HCT116 (cell line): Measurements from ENCODE around the gene SYNPO. TPM values are rescaled to one million over a fixed set of nuclear protein-coding genes. Genes with fewer than 3 reads are reported as not detected.
A peak's percentile ranks its signal among the peaks of the same experiment; 100 is the strongest.

Experiments used
- ATAC-seq: fragments of 200-7000 bp; cut with Tn5 transposase; 2 replicates; pipeline ENCODE4 v1.9.1; 2020; ENCODE audit warnings: mild to moderate bottlenecking, moderate library complexity
- BruUV-seq: library from RNA; stranded (reverse); fragments of 400-500 nt; replicated peaks from 2 replicates; lab custom pipeline; 2021; lab: Mats Ljungman, UMichigan
- CTCF ChIA-PET: fragments of 300-600 bp; sonication (Branson Sonifier 250); formaldehyde crosslinking; loops from one replicate; lab custom pipeline; 2021; ENCODE audit warnings: antibody characterized with exemption; lab: Charles Lee
- POLR2A ChIA-PET: fragments of 300-600, 350-600 bp; sonication (Branson Sonifier 250); formaldehyde crosslinking; loops from one replicate; lab custom pipeline; 2021; ENCODE audit warnings: antibody characterized with exemption; lab: Charles Lee
- RAD21 ChIA-PET, 2 experiments: fragments of 300-600 bp; sonication (Branson Sonifier 250); formaldehyde crosslinking; loops; one replicate each; lab custom pipeline; 2023; ENCODE audit warnings: low total read pairs in 2 of 2; ENCODE audit not compliant: uncharacterized antibody in 2 of 2, unreplicated experiment in 2 of 2, low non-redundant PET in 1 of 2; lab: Charles Lee
- DNase-seq: peaks from one replicate; pipeline ENCODE4 v3.0.0-alpha.2; 2010; ENCODE audit warnings: low read depth, low spot score
- H2AFZ ChIP-seq: fragments of 200-600 bp; shearing (Covaris generic), sonication (generic); 2 replicates; pipeline ENCODE4 v1.6.1; 2017; ENCODE audit warnings: low read depth, mixed run types, mixed read lengths, antibody characterized with exemption, low read length; ENCODE audit not compliant: poor library complexity, severe bottlenecking
- H3K27ac ChIP-seq: 2 replicates; pipeline ENCODE4 v1.5.1; 2012; ENCODE audit warnings: low read depth, low read length
- H3K27me3 ChIP-seq: fragments of 200-600 bp; sonication (generic); 2 replicates; pipeline ENCODE4 v1.6.1; 2016; ENCODE audit warnings: mixed run types, low read length, mixed read lengths; ENCODE audit not compliant: insufficient read depth
- H3K36me3 ChIP-seq, 2 experiments: fragments of 200-500 bp in 1 of 2; fragments of 200-600 bp in 1 of 2; sonication (Bioruptor generic) in 1 of 2; sonication (generic) in 1 of 2; 2 replicates each; pipeline versions ENCODE4 v1.5.1 to v1.6.1; 2014 to 2016; ENCODE audit warnings: low read length in 2 of 2, inconsistent platforms in 1 of 2, mixed read lengths in 1 of 2, mixed run types in 1 of 2; ENCODE audit not compliant: insufficient read depth in 2 of 2, control insufficient read depth in 1 of 2
- H3K4me1 ChIP-seq, 2 experiments: fragments of 200-600 bp in 1 of 2; sonication (generic) in 1 of 2; 2 replicates each; pipeline versions ENCODE4 v1.5.1 to v1.6.1; 2012 to 2017; ENCODE audit warnings: low read length in 2 of 2, inconsistent platforms in 1 of 2, mild to moderate bottlenecking in 1 of 2, mixed read lengths in 1 of 2, mixed run types in 1 of 2, moderate library complexity in 1 of 2; ENCODE audit not compliant: insufficient read depth in 2 of 2, control insufficient read depth in 1 of 2
- H3K4me2 ChIP-seq: fragments of 200-600 bp; sonication (generic); 2 replicates; pipeline ENCODE4 v1.6.1; 2017; ENCODE audit warnings: mixed run types, low read length, mixed read lengths
- H3K4me3 ChIP-seq, 2 experiments: fragments of 200-600 bp in 1 of 2; sonication (generic) in 1 of 2; replicated peaks in 1 of 2; 2 replicates each; pipeline ENCODE4 v1.5.1; 2011 to 2016; ENCODE audit warnings: low read length in 2 of 2, control low read depth in 1 of 2, low read depth in 1 of 2, mild to moderate bottlenecking in 1 of 2, mixed read lengths in 1 of 2, mixed run types in 1 of 2
- H3K79me2 ChIP-seq: fragments of 200-600 bp; sonication (generic); 2 replicates; pipeline ENCODE4 v1.6.1; 2017; ENCODE audit warnings: mild to moderate bottlenecking, mixed run types, low read length, moderate library complexity, mixed read lengths; ENCODE audit not compliant: insufficient read depth
- H3K9ac ChIP-seq: fragments of 200-600 bp; sonication (generic); 2 replicates; pipeline ENCODE4 v1.6.1; 2016; ENCODE audit warnings: low read length, mixed read lengths
- H3K9me2 ChIP-seq: fragments of 200-600 bp; sonication (generic), shearing (Covaris generic); 2 replicates; pipeline ENCODE4 v1.6.1; 2017; ENCODE audit warnings: mixed run types, mild to moderate bottlenecking, moderate library complexity; ENCODE audit not compliant: insufficient read depth
- H3K9me3 ChIP-seq, 2 experiments: fragments of 200-500 bp in 1 of 2; fragments of 200-600 bp in 1 of 2; sonication (Bioruptor generic) in 1 of 2; sonication (generic) in 1 of 2; 2 replicates each; pipeline ENCODE4 v1.6.1; 2014 to 2017; ENCODE audit warnings: low read length in 2 of 2, mixed read lengths in 2 of 2, inconsistent platforms in 1 of 2, low read depth in 1 of 2, mild to moderate bottlenecking in 1 of 2, mixed run types in 1 of 2, moderate library complexity in 1 of 2; ENCODE audit not compliant: control insufficient read depth in 1 of 2, insufficient read depth in 1 of 2
- H4K20me1 ChIP-seq: fragments of 200-600 bp; sonication (generic), shearing (Covaris generic); 2 replicates; pipeline ENCODE4 v1.6.1; 2017; ENCODE audit warnings: mixed run types, mild to moderate bottlenecking, moderate library complexity; ENCODE audit not compliant: insufficient read depth
- CBX3 ChIP-seq: IDR thresholded peaks from 2 replicates; pipeline ENCODE4 v1.6.1; 2012; ENCODE audit warnings: low read depth
- CEBPB ChIP-seq: IDR thresholded peaks from 2 replicates; pipeline ENCODE4 v1.6.1; 2012; ENCODE audit warnings: low read depth
- EZH2phosphoT487 ChIP-seq: fragments of 200-600 bp; IDR thresholded peaks from 2 replicates; pipeline ENCODE4 v1.6.1; 2018; ENCODE audit warnings: antibody characterized with exemption, borderline replicate concordance
- REST ChIP-seq: IDR thresholded peaks from 2 replicates; pipeline ENCODE4 v1.6.1; 2012; ENCODE audit warnings: low read depth
- SIN3A ChIP-seq: IDR thresholded peaks from 2 replicates; pipeline ENCODE4 v1.6.1; 2012; ENCODE audit warnings: low read depth
- SRF ChIP-seq: IDR thresholded peaks from 2 replicates; pipeline ENCODE4 v1.6.1; 2012; ENCODE audit warnings: low read depth
- TCF7L2 ChIP-seq: IDR thresholded peaks from 2 replicates; pipeline ENCODE4 v1.7.0; 2011; ENCODE audit warnings: borderline replicate concordance, inconsistent platforms; ENCODE audit not compliant: insufficient read depth, insufficient read length; ENCODE audit errors: extremely low read depth
- ZBTB33 ChIP-seq: IDR thresholded peaks from 2 replicates; pipeline ENCODE4 v1.6.1; 2011; ENCODE audit warnings: mild to moderate bottlenecking, low read length, moderate library complexity; ENCODE audit not compliant: insufficient replicate concordance; ENCODE audit errors: extremely low read depth
- ZFX ChIP-seq: fragments of 450-650 bp; IDR thresholded peaks from 2 replicates; pipeline ENCODE4 v1.6.1; 2017
- ZNF274 ChIP-seq: fragments of 200-500 bp; sonication (Bioruptor generic); IDR thresholded peaks from 2 replicates; pipeline ENCODE4 v1.6.1; 2014; ENCODE audit warnings: mild to moderate bottlenecking, low read depth, low read length, inconsistent platforms
- intact Hi-C: fragments of 100-400 bp; cut with micrococcal nuclease; formaldehyde crosslinking; loops from 2 replicates; pipeline ENCODE4 v1.10.0; 2022
- total RNA-seq: library from RNA; stranded (reverse); gene quantifications from one replicate; pipeline ENCODE4 v1.2.1, GENCODE V29; 2021; ENCODE audit not compliant: unreplicated experiment

Gene SYNPO
- total RNA-seq, 1 experiment from 2014 or later: 8.2 TPM

GRCh38 chr5:150658121-150658520 is 17.7 kb downstream of the SYNPO start:
- Histone ChIP-seq H4K20me1 (no peaks in the 10 kb centered on the region), H3K4me1 (peaks cover 4 to 15% of the 10 kb centered on the region in 2 experiments; a peak in 3 of 4 replicates), H3K4me3 (no peak overlapping the region), H3K36me3 (no peaks in the 10 kb centered on the region), H3K9me3 (no peaks in the 10 kb centered on the region), H3K9me2 (no peaks in the 10 kb centered on the region), H3K79me2 (no peaks in the 10 kb centered on the region), H3K9ac (no peak overlapping the region), H3K4me2 (no peak overlapping the region), H3K27me3 (no peaks in the 10 kb centered on the region), H3K27ac (no peak overlapping the region), H2AFZ (no peak overlapping the region)
- DNase-seq (no peak), ATAC-seq (no peak)
- TF ChIP-seq ZBTB33 (no peak), SRF (no peak), SIN3A (no peak), TCF7L2 (no peak), EZH2phosphoT487 (no peak), CBX3 (no peak), ZFX (no peak), ZNF274 (no peak), CEBPB (no peak), REST (no peak)
- TSS peak; percentile 68 for BruUV-seq
- ChIA-PET POLR2A (interaction anchor here (1.5 kb wide), 1 partner anchor 18 kb away, joined by 5 read pairs; the partner anchor contains the start of gene SYNPO), RAD21 (no interaction called here), CTCF (interaction anchor here (0.7 to 2.2 kb wide), 4 partner anchors 14 to 98 kb away, joined by 3 to 13 read pairs (median 6); partner anchors contain the start of gene RBM22)
- intact Hi-C loops: loop anchor here (5.0 kb wide), 1 partner anchor 189 kb away; the partner anchor contains the start of gene IRGM
